Thyroid gland (tissue), 4 donors: Measurements from ENCODE around the gene KRTAP12-3.

ENCODE experiments used
- POLR2A ChIP-seq, 2 donors: fragments of 450-650 bp; IDR thresholded peaks; one replicate each; pipeline ENCODE4 v1.6.1; 2017; ENCODE audit warnings: antibody characterized with exemption in 2 of 2, mild to moderate bottlenecking in 2 of 2, moderate library complexity in 1 of 2
- TF ChIP-seq, protein P1 (sequence below), 6 experiments: fragments of 200-600 bp in 3 of 6; fragments of 450-650 bp in 3 of 6; sonication (generic) in 3 of 6; IDR thresholded peaks; one replicate each; pipeline ENCODE4 v1.5.1; 2016 to 2019; ENCODE audit warnings: antibody characterized with exemption in 6 of 6, mild to moderate bottlenecking in 2 of 6, inconsistent platforms in 1 of 6, moderate library complexity in 1 of 6

DNA sequence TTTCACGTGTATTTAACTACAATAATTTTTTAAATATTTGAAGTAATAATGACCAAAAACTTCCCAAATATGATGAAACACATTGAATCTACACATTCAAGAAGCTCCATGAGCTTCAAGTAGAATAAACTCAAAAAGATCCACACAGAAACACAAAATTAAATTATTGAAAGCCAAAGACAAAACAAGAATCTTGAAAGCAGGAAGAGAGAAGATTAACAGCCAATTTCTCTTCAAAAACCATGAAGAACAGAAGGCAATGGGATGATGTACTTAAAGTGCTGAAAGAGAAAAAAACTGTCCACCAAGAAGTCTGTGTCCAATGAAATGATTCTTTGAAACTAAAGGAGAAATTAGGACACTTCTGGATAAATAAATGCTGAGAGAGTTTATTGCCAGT is 25.7 kb upstream of the KRTAP12-3 start:
- TF ChIP-seq, protein P1, sequence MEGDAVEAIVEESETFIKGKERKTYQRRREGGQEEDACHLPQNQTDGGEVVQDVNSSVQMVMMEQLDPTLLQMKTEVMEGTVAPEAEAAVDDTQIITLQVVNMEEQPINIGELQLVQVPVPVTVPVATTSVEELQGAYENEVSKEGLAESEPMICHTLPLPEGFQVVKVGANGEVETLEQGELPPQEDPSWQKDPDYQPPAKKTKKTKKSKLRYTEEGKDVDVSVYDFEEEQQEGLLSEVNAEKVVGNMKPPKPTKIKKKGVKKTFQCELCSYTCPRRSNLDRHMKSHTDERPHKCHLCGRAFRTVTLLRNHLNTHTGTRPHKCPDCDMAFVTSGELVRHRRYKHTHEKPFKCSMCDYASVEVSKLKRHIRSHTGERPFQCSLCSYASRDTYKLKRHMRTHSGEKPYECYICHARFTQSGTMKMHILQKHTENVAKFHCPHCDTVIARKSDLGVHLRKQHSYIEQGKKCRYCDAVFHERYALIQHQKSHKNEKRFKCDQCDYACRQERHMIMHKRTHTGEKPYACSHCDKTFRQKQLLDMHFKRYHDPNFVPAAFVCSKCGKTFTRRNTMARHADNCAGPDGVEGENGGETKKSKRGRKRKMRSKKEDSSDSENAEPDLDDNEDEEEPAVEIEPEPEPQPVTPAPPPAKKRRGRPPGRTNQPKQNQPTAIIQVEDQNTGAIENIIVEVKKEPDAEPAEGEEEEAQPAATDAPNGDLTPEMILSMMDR (IDR thresholded peaks at IDR 0.05): no peak
- TF ChIP-seq POLR2A (IDR thresholded peaks at IDR 0.05): no peak
